GM21619 (cell line): Measurements from ENCODE around the gene WASHC2A.
"Not testable (repeated sequence)": the region's sequence is repeated elsewhere in the genome, so short reads cannot be mapped to it uniquely, and the experiment has no call there.

Source experiments
- ATAC-seq: cut with Tn5 transposase; IDR thresholded peaks from one replicate; pipeline ENCODE4 v1.9.1; 2021; ENCODE audit not compliant: unreplicated experiment

Gene WASHC2A

GRCh38 chr10:50145575-50145974 is 77.8 kb downstream of the WASHC2A start:
- not testable (repeated sequence) for ATAC-seq

GRCh38 chr10:50152792-50153272 is 85.1 kb downstream of the WASHC2A start:
- ATAC-seq: no peak

- ATAC-seq: not testable (repeated sequence)
These were observed 90.1 kb downstream of the WASHC2A start for GRCh38 chr10:50157868-50158267.

- ATAC-seq: not testable (repeated sequence)
These were observed 92.1 kb downstream of the WASHC2A start for GRCh38 chr10:50159856-50160255.

- ATAC-seq: not testable (repeated sequence)
These were observed 97.3 kb downstream of the WASHC2A start for GRCh38 chr10:50165038-50165437.

- ATAC-seq: not testable (repeated sequence)
These were observed 100.1 kb downstream of the WASHC2A start for GRCh38 chr10:50167833-50168232.

GRCh38 chr10:50169506-50169905 is 101.8 kb downstream of the WASHC2A start:
- ATAC-seq: not testable (repeated sequence)

- ATAC-seq: not testable (repeated sequence)
These were observed 107.2 kb downstream of the WASHC2A start for GRCh38 chr10:50174788-50175525.
